SKM-1 treated with dmso at 0.1 percent for 144 hours (cell line): Measurements from ENCODE around the gene MAN2A2.
A peak's percentile ranks its signal among the peaks of the same experiment; 100 is the strongest.
"Not testable (repeated sequence)": the region's sequence is repeated elsewhere in the genome, so short reads cannot be mapped to it uniquely, and the experiment has no call there.

Experiments
- DNase-seq: peaks from one replicate; lab custom pipeline; 2025; ENCODE audit not compliant: unreplicated experiment; lab: John Stamatoyannopoulos, UW

Gene MAN2A2

DNA sequence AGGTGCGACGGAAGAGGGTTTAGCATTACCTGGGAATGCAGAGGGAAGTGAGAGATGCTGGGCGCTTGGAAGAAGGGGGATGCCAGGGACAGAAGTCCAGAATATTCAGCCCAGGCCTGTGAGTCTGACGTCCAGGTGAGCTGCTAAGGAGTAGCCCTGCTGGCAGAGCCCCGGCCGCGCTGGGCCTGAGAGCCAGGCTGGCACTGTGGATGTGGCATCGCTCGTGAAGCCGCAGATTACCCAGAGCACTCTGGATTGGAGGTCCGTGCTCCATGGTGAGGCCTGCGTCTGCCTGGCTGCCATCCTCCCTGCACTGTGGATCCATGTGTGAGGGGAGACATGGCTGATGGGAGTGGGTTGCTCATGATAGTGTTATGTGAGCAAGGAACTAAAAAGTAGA, 14.5 kb downstream of the MAN2A2 start:
- no peak for DNase-seq

GRCh38 chr15:90918034-90918788, 15.1 kb downstream of the MAN2A2 start:
- no peak for DNase-seq

DNA sequence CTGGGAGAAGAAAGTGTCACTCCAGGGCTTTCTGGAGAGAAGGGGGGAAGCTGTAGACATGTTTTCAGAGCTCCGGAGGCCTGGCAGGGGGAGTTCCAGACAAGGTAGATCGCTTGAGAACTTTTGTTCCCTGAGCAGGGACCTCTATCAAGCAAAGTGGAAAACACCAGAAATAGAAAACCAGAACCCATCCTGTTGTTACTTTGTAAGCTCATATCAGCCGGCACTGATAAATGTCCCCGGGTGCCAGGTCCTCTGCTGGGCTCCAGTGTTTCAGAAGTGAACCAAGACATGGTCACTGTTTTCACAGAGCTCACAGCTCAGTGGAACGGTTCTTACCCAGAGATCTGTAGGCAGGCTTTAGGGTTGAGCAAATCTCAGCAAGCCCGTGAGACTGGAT, 15.7 kb downstream of the MAN2A2 start:
- DNase-seq, result no peak

DNA sequence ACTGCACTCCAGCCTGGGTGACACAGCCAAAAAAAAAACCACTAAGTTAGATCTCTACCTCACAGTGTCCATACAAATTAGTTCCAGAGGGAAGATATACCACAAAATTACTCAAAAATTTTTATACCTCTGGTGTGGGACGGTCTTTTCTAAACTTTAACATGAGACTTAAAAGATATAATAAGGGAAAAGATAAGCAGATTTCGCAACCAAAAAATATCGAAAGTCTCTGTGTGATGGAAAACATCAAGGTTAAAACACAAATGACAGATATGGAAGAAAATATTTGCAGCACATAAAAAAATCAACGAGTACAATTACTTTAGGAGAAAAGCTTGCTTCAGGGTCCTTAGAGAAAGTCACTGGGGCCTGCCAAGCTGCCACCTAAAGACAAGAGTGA, 18.8 kb downstream of the MAN2A2 start:
- DNase-seq, result no peak

- not testable (repeated sequence) for DNase-seq
Measured at GRCh38 chr15:90922712-90923322, 19.7 kb downstream of the MAN2A2 start.

DNA sequence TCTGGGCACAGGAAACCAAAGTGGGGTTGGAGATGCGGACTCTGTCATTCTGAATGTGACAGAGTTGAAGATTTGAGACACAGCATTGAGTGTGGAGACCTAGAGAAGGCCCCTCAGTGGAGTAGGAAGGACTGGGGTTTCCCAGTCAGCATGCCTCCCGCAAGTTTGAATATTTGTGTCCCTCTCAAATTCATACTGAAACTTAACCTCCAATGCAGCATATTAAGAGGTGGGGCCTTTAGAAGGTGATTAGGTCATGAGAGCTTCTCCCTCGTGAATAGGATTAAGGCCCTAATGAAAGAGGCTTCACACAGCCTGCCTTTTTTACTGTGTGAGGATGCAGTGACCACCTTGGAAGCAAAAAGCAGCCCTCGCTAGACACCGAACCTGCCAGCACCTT, 21.3 kb downstream of the MAN2A2 start:
- no peak for DNase-seq

GRCh38 chr15:90926766-90927165, 23.7 kb downstream of the MAN2A2 start:
- DNase-seq, result not testable (repeated sequence)

DNA sequence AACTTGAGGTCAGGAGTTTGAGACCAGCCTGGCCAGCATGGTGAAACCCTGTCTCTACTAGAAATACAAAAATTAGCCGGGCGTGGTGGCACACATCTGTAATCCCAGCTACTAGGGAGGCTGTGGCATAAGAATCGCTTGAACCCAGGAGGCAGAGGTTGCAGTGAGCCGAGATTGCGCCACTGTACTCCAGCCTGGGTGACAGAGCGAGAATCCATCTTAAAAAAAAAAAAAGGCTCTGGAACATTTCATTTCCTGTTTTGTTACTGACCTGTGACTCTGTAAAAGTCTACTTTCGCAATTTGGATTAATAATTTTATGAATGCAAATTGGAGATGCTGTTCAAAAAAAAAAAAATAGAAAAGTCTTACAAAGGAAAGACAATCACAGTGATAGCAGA, 25.0 kb downstream of the MAN2A2 start:
- not testable (repeated sequence) for DNase-seq

- no peak for DNase-seq
Measured at GRCh38 chr15:90929246-90930019, 26.3 kb downstream of the MAN2A2 start.

GRCh38 chr15:90930861-90931574, 27.9 kb downstream of the MAN2A2 start:
- no peak for DNase-seq

DNA sequence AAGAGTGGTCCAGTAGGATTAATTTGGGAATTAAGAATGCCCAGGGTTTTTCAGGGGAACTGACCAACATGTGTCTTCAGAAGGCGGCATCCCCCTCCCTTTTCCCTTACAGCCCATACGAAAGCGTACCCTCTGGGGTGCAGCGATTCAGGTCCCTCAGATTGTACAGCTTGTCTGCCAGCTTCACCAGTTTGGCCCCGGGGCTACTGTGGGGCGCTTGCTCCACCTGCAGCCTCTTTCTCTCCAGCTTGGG, 28.4 kb downstream of the MAN2A2 start:
- no peak for DNase-seq

DNA sequence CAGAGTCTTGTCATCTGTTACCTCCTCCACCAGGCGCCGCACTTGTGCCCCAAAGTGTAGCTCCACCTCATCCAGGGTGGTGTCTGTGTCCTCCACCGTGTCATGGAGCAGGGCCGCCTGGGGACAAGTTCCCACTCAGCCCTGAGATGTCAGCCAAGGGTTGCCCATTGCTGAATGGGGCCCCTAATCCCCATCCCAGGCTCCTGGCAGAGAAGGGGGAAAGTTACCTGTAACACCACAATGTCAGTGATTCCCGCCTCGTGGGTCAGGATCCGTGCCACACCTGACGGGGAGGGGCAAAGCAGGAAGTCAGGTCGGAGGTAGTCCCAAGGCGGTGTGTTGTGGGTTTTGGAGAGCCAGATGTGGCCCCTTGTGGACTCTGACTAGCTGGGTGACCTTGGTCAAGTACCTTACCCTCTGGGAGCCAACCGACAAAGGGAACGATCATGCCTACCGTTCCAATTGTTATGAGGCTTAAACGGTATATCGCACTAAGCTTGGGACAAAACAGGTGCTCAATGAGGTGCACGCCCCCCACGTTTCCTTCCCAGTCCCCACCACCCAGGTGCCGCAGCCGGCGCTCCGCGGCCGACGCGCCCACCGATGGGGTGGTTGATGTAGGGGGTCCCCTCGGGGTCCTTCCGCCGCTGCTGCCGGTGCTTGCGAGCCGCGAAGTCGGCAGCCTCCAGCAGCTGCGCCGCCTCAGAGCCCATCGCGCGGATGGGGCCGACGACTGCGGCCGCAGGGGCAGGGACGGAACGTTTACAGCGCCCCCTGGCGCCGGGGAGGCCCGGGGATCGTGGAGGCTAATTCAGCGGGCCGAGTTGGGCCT, 28.9 kb downstream of the MAN2A2 start, which contains the start of gene HDDC3:
Gene HDDC3, minus strand, starts transcription at position 722 of the 832 bp plus-strand sequence. Its CDS starts 9 bp downstream, at position 713.
- DNase-seq, result peak; percentile 85

- DNase-seq, result no peak
Measured at GRCh38 chr15:90932660-90932991, 29.5 kb downstream of the MAN2A2 start.

DNA sequence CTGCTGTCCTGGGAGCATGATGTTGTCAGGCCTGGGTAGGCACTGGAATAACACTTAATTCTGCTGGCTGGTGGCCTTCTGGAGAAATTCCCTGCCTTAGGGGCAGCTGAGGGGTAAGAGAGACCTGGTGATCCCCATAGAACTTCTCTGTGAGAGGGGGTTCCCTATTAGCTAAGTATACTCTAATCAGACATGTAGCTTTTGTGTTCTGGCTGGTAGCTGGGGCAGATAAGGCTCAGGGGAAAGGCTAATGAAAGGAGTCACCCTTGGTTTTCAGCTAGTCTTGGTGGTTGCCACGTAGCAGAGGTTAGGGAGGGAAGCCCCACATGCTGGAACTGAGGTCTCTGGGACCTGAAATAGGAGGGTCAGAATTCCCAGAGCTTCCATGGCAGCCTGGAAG, 30.2 kb downstream of the MAN2A2 start:
- no peak for DNase-seq

DNA sequence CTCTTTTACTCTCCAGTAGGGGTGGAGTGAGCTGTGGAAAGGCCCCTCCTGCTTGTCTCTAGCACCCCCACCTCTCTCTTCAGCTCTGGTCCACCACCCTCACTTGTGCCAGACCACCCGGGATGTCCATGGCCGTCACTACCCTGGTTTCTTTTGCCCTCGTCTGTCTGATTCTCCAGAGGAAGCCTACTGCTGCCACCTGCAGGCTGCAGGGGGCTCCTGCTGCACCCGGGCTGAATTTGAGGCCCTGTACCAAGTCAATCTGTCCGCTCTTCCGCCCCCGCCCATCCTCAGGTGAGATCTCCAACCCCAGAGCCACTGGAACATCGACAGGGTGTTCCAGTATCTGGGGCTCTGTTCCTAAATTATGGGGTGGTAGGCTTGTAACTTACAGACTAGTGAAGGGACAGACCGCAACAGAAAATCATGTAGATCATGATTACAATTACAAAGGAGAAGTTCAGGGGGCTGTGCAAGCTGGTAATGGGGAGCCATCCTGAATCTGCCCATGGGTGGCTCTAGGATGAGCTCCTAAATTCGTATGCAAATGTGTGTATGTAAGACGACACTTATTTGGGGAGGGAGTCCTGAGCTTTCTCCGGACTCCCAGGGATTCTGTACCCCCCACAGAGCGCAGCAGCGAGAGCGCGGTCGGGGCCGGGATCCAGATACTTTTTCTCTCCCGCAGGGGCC, 31.3 kb downstream of the MAN2A2 start:
- peak; percentile 80 for DNase-seq

- DNase-seq, result peak; percentile 80
Measured at GRCh38 chr15:90934949-90935751, 32.0 kb downstream of the MAN2A2 start, which contains the start of gene UNC45A. UNC45A (plus strand) TSS chr15:90935285; CDS start chr15:90935325, 40 bp downstream.

- DNase-seq, result no peak
Measured at GRCh38 chr15:90936823-90937222, 33.7 kb downstream of the MAN2A2 start.

GRCh38 chr15:90938261-90938660, 35.2 kb downstream of the MAN2A2 start:
- no peak for DNase-seq

DNA sequence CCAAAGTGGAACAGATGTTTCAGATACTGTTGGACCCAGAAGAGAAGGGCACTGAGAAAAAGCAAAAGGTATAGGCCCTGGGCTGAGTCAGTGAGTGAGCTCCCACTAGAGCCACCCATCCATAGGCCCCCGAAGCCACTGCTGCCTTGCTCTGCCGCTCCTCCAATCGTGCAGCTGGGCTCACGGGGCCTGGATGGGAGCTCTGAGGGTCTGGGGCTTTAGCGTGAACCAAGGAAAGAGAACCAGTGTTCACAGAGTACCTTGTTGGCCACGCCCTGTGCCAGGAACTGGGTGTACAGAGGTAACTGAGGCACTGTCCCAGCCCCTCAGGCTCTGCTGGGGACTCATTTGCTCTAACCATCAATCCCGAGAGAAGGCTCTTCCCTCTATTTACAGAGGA, 36.7 kb downstream of the MAN2A2 start:
- no peak for DNase-seq
